ENCODE results near the gene NSUN6.

NSUN6 gene

DNA sequence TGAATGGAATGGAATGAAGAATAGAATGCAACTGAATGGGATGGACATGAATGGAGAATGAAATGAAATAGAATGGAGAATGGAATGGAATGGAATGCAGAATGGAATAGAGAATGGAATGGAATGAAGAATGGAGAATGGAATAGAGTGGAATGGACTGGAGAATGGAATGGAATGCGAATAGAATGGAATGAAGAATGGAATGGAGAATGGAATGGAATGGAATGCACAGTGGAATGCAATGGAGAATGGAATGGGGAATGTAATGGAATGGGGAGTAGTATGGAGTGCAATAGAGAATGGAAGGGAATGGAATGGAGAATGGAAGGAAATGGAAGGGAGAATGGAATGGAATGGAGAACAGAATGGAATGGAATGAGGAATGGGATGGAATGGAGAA is 93.4 kb downstream of the NSUN6 start:
- DNase-seq (ENCODE audit: insufficient read length, low spot score): no peak
- FAIRE-seq: no peak
- no peak for TF ChIP-seq CTCF (IDR thresholded peaks at IDR 0.05; ENCODE audit: insufficient read depth, missing control alignments)

GRCh38 chr10:18556522-18557147 is 94.8 kb downstream of the NSUN6 start:
- no peak for TF ChIP-seq CTCF (IDR thresholded peaks at IDR 0.05; ENCODE audit: insufficient read depth, missing control alignments)
- DNase-seq (ENCODE audit: insufficient read length, low spot score) (no peak), FAIRE-seq (no peak)

DNA sequence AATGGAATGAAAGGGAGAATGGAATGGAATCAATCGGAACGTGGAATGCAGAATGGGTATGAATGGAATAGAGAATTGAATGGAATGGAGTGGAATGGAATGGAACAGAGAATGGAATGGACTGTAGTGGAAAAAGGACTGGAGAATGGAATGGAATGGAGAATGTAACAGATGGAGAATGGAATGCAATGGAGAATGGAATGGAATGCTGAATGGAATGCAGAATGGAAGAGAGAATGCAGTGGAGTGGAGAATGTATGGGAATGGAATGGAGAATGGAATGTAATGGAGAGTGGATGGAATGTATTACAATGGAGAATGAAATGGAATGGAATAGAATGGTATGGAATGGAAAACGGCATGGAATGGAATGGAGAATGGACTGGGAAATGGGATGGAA is 96.9 kb downstream of the NSUN6 start:
- no peak for FAIRE-seq
- DNase-seq (ENCODE audit: insufficient read length, low spot score): no peak
- no peak for TF ChIP-seq CTCF (IDR thresholded peaks at IDR 0.05; ENCODE audit: insufficient read depth, missing control alignments)

DNA sequence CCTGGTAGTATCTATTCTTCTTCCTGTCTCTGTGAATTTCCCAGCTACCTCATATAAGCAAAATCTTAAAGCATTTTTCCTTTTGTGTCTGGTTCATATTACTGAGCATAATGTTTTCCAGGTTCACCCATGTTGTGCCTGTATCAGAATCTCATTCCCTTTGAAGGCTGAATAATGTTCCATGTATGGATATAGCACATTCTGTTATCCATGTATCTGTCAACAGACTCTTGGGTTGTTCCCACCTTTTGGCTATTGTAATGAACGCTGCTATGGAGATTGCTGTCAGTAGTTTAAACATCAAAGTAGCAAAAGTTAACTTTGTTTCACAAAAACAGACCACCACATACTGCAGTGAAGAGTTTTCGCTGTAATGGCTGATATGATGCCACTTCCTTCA is 99.9 kb downstream of the NSUN6 start:
- FAIRE-seq (no peak), DNase-seq (ENCODE audit: insufficient read length, low spot score) (no peak)
- no peak for TF ChIP-seq CTCF (IDR thresholded peaks at IDR 0.05; ENCODE audit: insufficient read depth, missing control alignments)

DNA sequence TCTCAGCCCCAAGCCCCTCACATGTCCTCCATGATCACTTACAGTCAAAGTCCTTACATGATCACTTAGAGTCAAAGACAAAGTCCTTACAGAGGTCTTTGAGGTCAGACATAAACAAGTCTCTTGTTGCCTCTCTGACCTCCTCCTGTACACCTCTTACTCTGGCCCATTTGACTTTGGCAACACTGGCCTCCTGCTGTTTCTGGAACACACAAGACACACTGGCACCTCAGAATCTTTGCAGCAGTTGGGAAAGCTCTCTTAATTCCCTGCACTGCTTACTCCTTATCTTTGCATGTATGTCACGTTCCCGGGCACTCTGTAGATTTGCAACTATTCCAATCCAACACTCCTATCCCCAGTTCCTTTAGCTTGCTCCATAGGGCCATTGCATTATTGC is 102.3 kb downstream of the NSUN6 start:
- DNase-seq (ENCODE audit: insufficient read length, low spot score) (no peak), FAIRE-seq (no peak)

DNA sequence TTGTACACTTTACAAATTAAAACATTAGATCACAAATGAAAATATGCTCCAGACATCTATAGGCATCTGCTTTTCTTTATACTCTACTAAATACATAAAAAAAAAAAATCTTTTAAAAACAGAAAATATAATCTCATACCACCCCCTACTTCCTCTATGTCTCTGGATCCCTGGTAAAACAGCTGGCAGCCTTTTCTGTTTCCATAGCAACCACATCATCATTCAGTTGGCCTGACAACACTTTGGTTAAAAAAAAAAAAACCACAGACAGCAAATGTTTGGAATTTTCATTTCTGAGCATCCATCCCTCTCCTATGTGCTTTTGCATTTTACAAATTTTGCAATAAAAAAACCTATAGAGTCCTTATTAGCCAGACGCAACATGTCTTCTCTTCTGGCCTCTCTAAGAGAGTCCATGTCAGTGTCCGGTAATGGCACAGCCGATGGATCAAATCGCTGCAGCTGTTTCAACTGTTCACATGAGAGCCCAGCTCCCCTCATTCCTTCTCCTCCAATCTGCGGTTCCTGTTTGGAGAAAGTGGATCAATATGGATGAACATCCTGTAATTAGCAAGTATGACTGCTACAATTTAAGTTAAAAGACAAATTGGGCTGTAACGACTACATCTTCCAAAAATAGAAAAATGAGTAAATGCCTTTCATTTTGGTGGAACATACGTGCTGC is 105.6 kb downstream of the NSUN6 start:
- FAIRE-seq (no peak), DNase-seq (ENCODE audit: insufficient read length, low spot score) (no peak)
- TF ChIP-seq CTCF (IDR thresholded peaks at IDR 0.05; ENCODE audit: insufficient read depth, missing control alignments): no peak

More for the DNA sequence above, 102.3 kb downstream of the NSUN6 start:
- no peak for TF ChIP-seq CTCF (IDR thresholded peaks at IDR 0.05; ENCODE audit: insufficient read depth, missing control alignments)

DNA sequence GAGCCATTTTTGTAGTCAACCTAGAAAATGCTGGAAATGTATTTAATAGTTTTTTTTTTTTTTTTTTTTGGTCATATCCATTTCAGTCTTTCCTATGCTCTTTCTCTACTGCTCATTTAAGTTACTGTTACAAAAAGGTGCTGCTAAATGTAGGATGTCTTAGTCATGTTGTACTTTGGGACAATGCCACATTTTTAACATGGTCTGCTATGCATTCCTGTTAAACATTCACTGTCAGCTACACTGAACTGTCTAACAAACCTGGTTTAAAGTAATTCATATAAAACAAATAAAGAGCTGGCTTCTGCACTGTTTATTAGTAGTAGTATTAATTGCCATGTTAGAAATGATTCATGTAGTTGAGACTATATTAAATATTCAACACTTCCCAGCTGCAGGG is 108.6 kb downstream of the NSUN6 start:
- no peak for TF ChIP-seq CTCF (IDR thresholded peaks at IDR 0.05; ENCODE audit: insufficient read depth, missing control alignments)
- DNase-seq (ENCODE audit: insufficient read length, low spot score) (no peak), FAIRE-seq (no peak)
